ENCODE results near the gene BLMH.
A peak's percentile ranks its signal among the peaks of the same experiment; 100 is the strongest.
"Not testable (repeated sequence)": the region's sequence is repeated elsewhere in the genome, so short reads cannot be mapped to it uniquely, and the experiment has no call there.

Gene BLMH

DNA sequence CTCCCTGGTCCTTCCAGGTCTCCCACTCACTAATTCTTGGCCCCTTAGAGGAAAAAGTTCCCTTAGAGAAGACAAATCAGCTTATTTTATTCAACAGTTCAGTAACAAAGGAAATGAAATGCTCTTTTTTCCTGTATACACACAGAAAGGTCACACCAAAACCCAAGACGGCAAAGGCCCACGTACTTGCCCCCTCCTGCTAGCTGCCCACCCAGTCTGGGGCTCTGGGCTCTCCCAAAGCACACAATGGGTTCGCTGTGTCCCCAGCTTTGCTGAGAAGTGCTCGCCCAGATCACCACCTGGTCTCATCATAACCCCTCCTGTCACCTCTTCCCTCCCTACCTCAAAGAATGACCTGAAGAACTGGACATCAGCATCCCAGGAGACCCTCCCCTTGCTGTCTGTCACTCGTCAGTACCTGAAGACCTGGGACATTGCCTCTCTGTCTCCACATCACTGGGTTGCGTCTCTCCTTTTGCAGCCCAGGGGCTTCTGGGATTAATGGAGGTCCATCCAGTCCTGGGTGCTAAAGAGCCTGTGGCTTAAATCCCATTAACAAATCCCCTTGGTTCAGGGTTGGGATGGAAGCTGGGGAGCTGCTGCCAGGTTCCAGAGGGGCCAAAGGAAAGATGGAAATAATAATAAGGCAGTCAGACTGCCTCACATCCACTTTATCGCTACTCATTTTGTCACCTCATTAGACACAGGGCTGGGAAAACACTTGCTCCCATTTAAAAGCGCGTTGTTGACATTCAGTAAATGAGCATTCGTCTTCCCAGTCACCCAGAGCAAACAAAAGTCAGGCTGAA is 59.5 kb downstream of the BLMH start:
- Mint-ChIP-seq H3K36me3 (no peaks in the 10 kb centered on the region), H3K4me3 (no peak overlapping the region), H3K27me3 (peaks cover 67% of the 10 kb centered on the region), H3K4me1 (peaks cover 29% of the 10 kb centered on the region), H3K27ac (no peak overlapping the region), H3K9me3 (no peaks in the 10 kb centered on the region)
- ATAC-seq = no peak

DNA sequence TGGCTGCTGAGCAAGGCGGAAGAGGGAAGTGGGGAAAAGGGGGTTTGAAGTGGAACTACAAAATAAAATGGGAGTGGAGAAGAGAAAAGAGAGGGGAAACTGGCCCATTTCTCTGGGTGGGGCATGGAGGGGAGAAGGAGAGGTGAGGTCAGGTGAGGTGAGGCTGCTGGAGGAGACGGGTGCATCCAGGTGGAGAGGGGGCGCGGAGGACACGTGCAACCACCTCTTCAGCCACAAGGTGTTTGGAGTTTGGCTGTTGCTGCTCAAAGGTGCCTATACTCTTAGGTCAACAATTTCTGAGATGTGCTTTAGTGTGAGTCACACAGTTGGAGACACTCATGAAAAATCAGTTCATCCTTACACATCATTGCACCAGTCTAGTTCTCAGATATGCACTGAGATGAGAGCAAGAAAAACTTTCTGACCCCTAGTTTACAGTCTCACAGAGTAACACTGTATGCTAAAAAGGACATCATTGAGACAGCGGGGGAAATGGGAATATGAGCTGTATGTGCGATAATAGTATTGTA is 61.1 kb downstream of the BLMH start:
- ATAC-seq = no peak
- Mint-ChIP-seq H3K4me1 (peaks cover 15% of the 10 kb centered on the region), H3K27me3 (peaks cover 57% of the 10 kb centered on the region), H3K27ac (no peak overlapping the region), H3K9me3 (no peaks in the 10 kb centered on the region), H3K36me3 (no peaks in the 10 kb centered on the region), H3K4me3 (no peak overlapping the region)

DNA sequence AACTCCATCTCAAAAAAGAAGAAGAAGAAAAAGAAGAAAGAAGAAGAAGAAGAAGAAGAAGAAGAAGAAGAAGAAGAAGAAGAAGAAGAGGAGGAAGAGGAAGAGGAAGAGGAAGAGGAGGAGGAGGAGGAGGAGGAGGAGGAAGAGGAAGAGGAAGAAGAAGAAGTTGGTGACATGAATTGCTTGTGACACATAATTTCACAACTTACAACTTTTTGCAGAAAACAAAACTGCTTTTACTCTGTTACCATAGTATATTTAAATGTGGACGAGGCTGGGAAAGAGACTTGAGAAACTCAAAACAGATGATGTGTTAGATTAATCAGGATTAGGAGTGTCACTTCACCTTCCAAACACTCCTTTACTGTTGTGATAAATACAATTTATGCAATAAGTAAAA is 61.7 kb downstream of the BLMH start:
- not testable (repeated sequence) for H3K9me3 Mint-ChIP-seq, H3K27ac Mint-ChIP-seq, H3K36me3 Mint-ChIP-seq, ATAC-seq, H3K4me3 Mint-ChIP-seq
- peaks cover 61% of the 10 kb centered on the region for H3K27me3 Mint-ChIP-seq
- peaks cover 17% of the 10 kb centered on the region for H3K4me1 Mint-ChIP-seq

DNA sequence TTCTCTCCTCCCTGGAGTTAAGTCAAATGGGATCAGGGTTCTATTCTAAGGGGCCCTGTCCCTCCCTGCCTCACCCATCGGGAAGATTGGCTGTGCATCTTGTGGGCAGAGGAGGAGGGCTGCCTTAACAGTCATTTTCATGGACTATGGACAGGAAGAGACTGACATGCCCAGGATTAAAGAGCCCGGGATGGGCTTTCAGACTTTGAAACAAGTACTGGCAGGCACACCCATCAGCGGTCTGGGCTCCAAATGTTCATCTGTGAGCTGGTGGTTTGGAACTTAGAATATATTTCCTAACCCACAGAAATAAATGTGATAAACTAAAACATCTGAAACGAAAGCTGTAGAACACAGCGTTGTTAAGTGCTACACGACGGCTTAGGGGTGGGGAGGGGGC is 62.7 kb downstream of the BLMH start:
- Mint-ChIP-seq H3K27ac (no peak overlapping the region), H3K9me3 (no peaks in the 10 kb centered on the region), H3K36me3 (no peaks in the 10 kb centered on the region), H3K27me3 (peaks cover 51% of the 10 kb centered on the region), H3K4me1 (peaks cover 13% of the 10 kb centered on the region), H3K4me3 (no peak overlapping the region)
- no peak for ATAC-seq

DNA sequence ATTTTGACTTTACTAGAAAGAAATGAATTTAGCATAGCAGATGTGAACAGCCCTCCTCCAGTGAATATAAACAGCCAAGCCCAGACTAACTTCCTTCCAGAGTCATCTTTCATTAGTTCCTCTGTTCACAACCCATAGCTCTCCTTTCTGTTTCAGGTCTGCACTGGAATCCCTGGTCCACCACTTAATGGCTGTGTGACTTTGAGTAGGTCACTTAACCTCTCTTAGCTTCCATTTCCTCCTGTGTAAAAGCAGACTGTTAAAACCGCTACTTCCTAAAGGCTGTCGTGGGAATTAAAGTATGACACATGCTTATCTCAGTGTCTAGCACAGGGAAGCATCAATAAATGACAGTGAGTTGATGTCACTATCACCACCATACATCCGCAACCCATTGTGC is 63.7 kb downstream of the BLMH start:
- Mint-ChIP-seq H3K27me3 (peaks cover 41% of the 10 kb centered on the region), H3K4me3 (no peak overlapping the region), H3K9me3 (no peaks in the 10 kb centered on the region), H3K36me3 (no peaks in the 10 kb centered on the region), H3K27ac (no peak overlapping the region), H3K4me1 (peaks cover 13% of the 10 kb centered on the region)
- peak; percentile 43 for ATAC-seq

DNA sequence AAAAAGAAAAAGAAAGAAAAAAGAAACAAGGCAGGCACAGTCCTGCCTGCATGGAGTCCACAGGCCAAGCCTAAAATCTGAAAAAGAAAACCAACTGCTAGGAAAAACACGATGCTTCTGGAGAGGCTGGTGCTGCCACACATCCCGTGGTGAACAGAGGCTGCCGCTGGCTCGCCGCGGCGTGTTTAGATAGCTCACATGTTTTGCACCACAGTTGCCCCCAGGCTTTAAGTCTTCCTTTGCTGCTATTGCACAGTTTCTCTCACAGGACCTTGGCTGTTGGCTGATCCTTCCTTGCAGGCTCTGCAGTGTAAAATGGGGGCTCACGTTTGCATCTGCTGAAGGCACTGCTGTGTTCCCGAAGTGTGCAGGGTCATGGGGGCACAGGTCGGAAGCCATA is 64.9 kb downstream of the BLMH start:
- Mint-ChIP-seq H3K4me1 (peaks cover 13% of the 10 kb centered on the region), H3K27me3 (peaks cover 33% of the 10 kb centered on the region), H3K4me3 (no peak overlapping the region), H3K27ac (no peak overlapping the region), H3K9me3 (no peaks in the 10 kb centered on the region), H3K36me3 (no peaks in the 10 kb centered on the region)
- no peak for ATAC-seq

DNA sequence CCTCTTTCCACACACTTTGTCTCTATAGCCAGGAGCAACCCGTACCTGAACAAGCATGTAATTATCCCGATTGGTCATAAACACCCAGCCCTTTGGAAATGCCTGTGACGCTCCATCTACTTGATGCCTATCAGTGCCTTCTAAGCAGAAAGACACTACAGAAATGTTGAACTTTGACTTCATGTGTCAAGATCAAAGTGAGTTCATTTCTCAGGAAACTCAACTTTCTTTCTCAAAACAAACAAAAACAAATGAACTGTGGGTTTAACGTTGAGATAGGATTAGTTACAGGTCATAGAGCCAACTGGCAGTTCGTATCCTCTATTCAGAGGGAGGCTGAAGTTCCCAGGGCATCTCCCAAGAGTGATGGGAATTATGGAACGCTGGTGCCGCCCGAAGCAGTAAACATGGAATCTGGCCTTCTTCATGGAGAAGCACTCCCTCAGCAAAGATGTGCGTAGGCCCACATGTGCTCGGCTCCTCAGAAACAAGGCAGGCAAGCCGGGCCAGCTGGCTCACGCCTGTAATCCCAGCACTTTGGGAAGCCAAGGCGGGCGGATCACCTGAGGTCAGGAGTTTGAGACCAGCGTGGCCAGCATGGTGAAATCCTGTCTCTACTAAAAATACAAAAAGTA is 65.7 kb downstream of the BLMH start:
- Mint-ChIP-seq H3K36me3 (no peaks in the 10 kb centered on the region), H3K4me3 (no peak overlapping the region), H3K4me1 (peaks cover 13% of the 10 kb centered on the region), H3K27ac (no peak overlapping the region), H3K9me3 (no peaks in the 10 kb centered on the region), H3K27me3 (peaks cover 35% of the 10 kb centered on the region)
- ATAC-seq = no peak

DNA sequence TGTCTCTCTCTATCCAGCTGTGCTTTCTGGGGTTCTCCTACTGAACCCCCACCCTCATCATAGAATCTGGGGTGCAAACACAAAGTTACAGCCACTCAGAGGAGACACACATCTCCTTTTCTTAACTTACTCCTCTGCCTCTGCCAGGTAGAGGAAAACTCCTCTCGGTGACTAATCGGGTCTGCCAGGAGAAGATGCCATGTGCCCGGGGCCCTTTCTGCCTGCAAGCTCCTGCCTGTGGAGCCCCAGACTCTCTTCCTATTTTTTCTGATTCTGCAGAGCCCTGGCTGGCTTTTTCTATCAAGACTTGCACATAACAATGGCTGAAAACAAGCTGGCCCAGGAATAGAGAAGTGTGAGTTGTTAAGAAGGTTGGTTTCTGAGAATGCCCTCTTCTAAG is 66.6 kb downstream of the BLMH start:
- no peak overlapping the region for H3K27ac Mint-ChIP-seq
- no peak for ATAC-seq
- peaks cover 28% of the 10 kb centered on the region for H3K27me3 Mint-ChIP-seq
- H3K9me3 Mint-ChIP-seq = no peaks in the 10 kb centered on the region
- H3K4me3 Mint-ChIP-seq = no peak overlapping the region
- peaks cover 7% of the 10 kb centered on the region for H3K4me1 Mint-ChIP-seq
- no peaks in the 10 kb centered on the region for H3K36me3 Mint-ChIP-seq

DNA sequence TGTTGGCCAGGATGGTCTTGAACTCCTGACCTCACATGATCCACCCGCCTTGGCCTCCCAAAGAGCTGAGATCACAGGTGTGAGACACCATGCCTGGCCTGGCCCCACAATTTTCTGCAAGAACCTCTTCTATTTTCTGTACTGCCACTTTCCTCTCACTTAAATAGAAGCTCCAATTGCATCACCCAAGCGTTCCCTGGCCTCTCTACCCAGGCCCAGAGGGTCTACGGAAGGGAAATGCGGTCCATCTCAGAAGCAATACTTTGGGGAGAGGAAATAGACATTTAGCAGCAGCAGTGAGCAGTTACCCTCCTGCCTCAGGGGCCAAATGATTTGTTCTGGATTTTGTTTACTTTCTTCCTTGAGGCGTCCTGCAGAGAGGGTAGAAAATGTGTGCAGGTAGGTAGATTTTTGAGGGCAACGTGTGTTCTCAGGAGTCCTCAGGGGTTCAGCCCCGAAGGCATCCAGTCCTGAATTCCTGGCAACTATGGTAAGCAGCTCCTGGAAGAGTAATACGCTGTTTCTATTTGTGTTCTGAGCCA is 67.3 kb downstream of the BLMH start:
- no peak overlapping the region for H3K27ac Mint-ChIP-seq
- peaks cover 6% of the 10 kb centered on the region for H3K4me1 Mint-ChIP-seq
- no peak overlapping the region for H3K4me3 Mint-ChIP-seq
- H3K9me3 Mint-ChIP-seq = no peaks in the 10 kb centered on the region
- peaks cover 22% of the 10 kb centered on the region for H3K27me3 Mint-ChIP-seq
- ATAC-seq = no peak
- no peaks in the 10 kb centered on the region for H3K36me3 Mint-ChIP-seq

DNA sequence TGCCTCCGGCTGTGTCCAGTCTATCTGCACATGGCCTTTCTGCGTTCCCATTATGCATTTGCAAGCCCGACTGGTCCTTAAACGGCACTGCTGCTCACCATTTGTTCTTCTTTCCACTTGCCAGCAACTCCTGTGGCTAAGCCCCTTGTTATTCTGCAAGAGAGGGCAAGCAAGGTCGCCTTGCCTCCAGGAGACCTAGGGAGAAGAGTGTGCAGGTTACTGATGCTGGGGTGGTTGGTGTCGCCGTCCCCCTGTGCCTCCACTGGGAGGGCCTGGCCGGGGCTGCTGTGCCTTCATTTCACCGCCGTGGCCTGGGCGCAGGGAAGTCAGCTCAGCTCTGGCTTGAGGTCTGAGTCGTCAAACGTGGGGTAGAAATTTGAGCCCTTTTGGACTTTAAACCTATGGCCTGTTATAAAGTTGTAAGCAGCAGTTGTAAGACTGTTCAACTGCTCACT is 69.0 kb downstream of the BLMH start:
- Mint-ChIP-seq H3K4me3 (no peak overlapping the region), H3K27me3 (peaks cover 35% of the 10 kb centered on the region), H3K9me3 (no peaks in the 10 kb centered on the region), H3K27ac (no peak overlapping the region), H3K4me1 (peaks cover 14% of the 10 kb centered on the region), H3K36me3 (no peaks in the 10 kb centered on the region)
- no peak for ATAC-seq

DNA sequence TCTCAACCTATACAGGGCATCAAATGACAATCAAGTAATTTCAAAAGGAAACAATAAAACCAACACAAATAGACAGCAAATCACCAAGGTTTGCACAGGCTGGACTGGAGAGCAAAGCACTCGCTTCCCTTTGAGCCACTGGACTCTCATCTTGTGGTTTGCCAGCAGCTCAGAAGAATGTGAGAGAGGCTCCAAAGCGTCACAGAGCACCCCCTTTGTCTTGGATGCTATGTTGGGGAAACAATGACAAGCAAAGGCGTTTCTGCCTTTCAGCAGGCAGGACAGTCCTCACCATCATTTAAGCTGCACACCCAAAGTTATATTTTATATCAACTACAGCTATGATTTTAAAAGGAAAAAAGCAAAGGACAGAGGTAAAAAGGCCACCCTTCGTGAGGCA is 69.5 kb downstream of the BLMH start:
- no peak for ATAC-seq
- Mint-ChIP-seq H3K9me3 (no peaks in the 10 kb centered on the region), H3K27ac (no peak overlapping the region), H3K4me3 (no peak overlapping the region), H3K4me1 (peaks cover 14% of the 10 kb centered on the region), H3K36me3 (no peaks in the 10 kb centered on the region), H3K27me3 (peaks cover 40% of the 10 kb centered on the region)

DNA sequence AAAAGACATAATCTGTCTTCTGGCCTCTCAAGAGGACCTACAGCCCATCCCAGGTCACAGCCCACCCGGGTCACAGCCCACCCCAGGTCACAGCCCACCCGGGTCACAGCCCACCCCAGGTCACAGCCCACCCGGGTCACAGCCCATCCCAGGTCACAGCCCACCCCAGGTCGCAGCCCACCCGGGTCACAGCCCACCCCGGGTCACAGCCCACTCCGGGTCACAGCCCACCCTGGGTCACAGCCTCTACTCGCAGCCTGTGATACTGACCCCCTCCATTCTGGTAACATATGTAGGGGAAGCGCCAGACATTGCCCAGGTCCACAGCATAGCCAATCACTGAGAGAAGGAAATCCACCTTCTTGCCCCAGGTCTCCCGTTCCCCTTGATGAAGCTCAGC is 70.4 kb downstream of the BLMH start:
- ATAC-seq = no peak
- peaks cover 44% of the 10 kb centered on the region for H3K27me3 Mint-ChIP-seq
- no peaks in the 10 kb centered on the region for H3K9me3 Mint-ChIP-seq
- H3K4me1 Mint-ChIP-seq = peaks cover 14% of the 10 kb centered on the region
- H3K27ac Mint-ChIP-seq = no peak overlapping the region
- H3K36me3 Mint-ChIP-seq = no peaks in the 10 kb centered on the region
- H3K4me3 Mint-ChIP-seq = no peak overlapping the region

DNA sequence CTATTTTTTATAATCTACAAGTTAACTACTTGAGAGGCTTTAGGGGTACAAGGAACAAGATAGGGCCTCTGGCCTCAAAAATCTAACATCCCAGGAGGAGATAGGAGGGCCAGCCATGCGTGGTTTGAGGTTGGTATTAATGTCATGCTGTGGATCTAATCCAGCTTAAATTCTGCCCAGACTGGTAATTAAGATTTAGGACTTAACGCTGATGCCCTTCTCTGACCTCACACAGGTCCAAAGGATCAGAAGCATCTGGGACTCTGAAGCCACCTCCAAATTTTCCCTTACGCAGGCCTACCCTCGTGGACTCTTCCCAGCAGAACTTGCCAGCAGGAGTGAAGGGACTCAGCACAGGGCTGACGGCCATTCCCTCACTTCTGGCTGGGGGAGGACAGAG is 71.3 kb downstream of the BLMH start:
- no peak overlapping the region for H3K27ac Mint-ChIP-seq
- no peaks in the 10 kb centered on the region for H3K9me3 Mint-ChIP-seq
- H3K36me3 Mint-ChIP-seq = no peaks in the 10 kb centered on the region
- no peak overlapping the region for H3K4me3 Mint-ChIP-seq
- ATAC-seq = no peak
- peaks cover 13% of the 10 kb centered on the region for H3K4me1 Mint-ChIP-seq
- peaks cover 42% of the 10 kb centered on the region for H3K27me3 Mint-ChIP-seq

DNA sequence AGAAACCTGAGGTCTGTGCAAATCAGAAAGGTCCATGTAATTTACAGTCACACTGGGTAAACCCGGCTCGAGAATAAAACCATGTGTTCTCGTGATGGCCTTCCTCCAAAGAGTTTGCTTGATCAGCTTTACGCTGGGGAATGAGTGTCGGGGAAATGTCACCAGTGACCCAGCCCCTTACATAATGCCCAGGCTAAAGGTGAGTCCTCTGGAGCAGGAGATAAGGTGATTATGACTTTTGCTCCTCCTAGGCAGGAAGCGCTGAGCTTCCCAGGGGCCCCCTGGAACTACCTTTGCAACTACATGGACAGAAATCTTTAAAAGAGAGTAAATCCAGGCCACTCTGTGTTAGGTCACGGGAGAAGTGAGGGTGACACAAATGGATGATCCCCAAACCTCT is 71.9 kb downstream of the BLMH start:
- Mint-ChIP-seq H3K4me3 (no peak overlapping the region), H3K4me1 (peaks cover 8% of the 10 kb centered on the region), H3K27ac (no peak overlapping the region), H3K36me3 (no peaks in the 10 kb centered on the region), H3K9me3 (no peaks in the 10 kb centered on the region), H3K27me3 (peaks cover 44% of the 10 kb centered on the region)
- ATAC-seq = no peak

DNA sequence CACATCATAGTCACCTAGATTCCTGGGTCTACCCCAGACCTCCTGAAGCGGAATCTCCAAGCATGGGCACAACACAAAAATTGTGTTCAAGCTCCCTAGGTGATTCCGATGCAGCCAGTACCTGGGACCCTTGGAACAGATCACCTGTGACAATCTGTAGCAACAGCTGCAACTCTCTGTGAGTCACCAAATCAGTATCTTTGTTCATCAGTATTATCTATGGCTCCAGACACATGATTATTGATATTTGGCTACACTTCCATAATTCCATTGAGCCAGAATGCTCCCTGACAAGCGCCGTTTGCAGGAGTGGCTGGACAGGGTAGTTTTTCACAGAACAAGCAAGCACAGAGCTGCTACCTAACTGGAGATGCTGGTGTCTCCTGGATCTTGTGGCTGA is 72.4 kb downstream of the BLMH start:
- no peak overlapping the region for H3K27ac Mint-ChIP-seq
- no peak for ATAC-seq
- H3K4me3 Mint-ChIP-seq = no peak overlapping the region
- H3K9me3 Mint-ChIP-seq = no peaks in the 10 kb centered on the region
- no peaks in the 10 kb centered on the region for H3K36me3 Mint-ChIP-seq
- H3K27me3 Mint-ChIP-seq = peaks cover 48% of the 10 kb centered on the region
- H3K4me1 Mint-ChIP-seq = peaks cover 8% of the 10 kb centered on the region

DNA sequence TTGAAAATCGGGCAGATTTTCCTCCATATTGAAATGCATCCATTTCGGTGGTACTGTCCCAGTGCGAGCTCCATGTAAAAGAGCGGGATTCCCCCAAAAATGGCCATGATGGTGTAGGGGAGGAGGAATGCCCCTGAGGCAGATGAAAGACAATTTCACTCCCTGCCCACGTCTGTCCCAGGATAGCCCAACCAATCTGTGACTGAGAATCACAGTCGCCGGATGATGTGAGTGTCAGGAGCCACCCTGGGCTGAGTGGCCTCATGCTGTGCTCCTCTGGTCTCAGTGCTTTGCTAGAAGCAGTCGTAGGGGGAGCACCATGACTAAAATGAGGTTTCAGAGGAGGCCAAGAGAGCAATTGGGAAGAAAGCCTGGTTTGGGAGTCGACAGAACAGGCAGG is 72.9 kb downstream of the BLMH start:
- H3K9me3 Mint-ChIP-seq = no peaks in the 10 kb centered on the region
- peak; percentile 72 for ATAC-seq
- H3K27ac Mint-ChIP-seq = no peak overlapping the region
- peak overlapping the region; percentile 2 for H3K4me3 Mint-ChIP-seq
- H3K4me1 Mint-ChIP-seq = peaks cover 8% of the 10 kb centered on the region
- no peaks in the 10 kb centered on the region for H3K36me3 Mint-ChIP-seq
- peaks cover 48% of the 10 kb centered on the region for H3K27me3 Mint-ChIP-seq
